Measurements from ENCODE around the gene DNAH14.
"Not testable (repeated sequence)": the region's sequence is repeated elsewhere in the genome, so short reads cannot be mapped to it uniquely, and the experiment has no call there.

Gene DNAH14

GRCh38 chr1:224922404-224923164, 6.9 kb upstream of the DNAH14 start:
- no peak for DNase-seq

- DNase-seq: no peak
Observed at GRCh38 chr1:224923726-224924125, 5.7 kb upstream of the DNAH14 start.

GRCh38 chr1:224927631-224928030, 1.8 kb upstream of the DNAH14 start:
- not testable (repeated sequence) for DNase-seq

GRCh38 chr1:224928906-224929305, 569 bp upstream of the DNAH14 start:
- DNase-seq: no peak

- DNase-seq: no peak
Observed at GRCh38 chr1:224931605-224932004, 2.1 kb downstream of the DNAH14 start.

GRCh38 chr1:224932607-224933249, 3.3 kb downstream of the DNAH14 start:
- DNase-seq: no peak

- no peak for DNase-seq
Observed at GRCh38 chr1:224933584-224933983, 4.1 kb downstream of the DNAH14 start.

- DNase-seq: no peak
Observed at GRCh38 chr1:224938652-224939051, 9.2 kb downstream of the DNAH14 start.

GRCh38 chr1:224939844-224940425, 10.5 kb downstream of the DNAH14 start:
- DNase-seq: no peak

GRCh38 chr1:224940735-224941134, 11.3 kb downstream of the DNAH14 start:
- DNase-seq: not testable (repeated sequence)

- DNase-seq: not testable (repeated sequence)
Observed at GRCh38 chr1:224945651-224946348, 16.3 kb downstream of the DNAH14 start.

GRCh38 chr1:224946349-224946691, 16.8 kb downstream of the DNAH14 start:
- DNase-seq: not testable (repeated sequence)

- DNase-seq: no peak
Observed at GRCh38 chr1:224957696-224958095, 28.2 kb downstream of the DNAH14 start.

- no peak for DNase-seq
Observed at GRCh38 chr1:224958490-224958889, 29.0 kb downstream of the DNAH14 start.

GRCh38 chr1:224959115-224959514, 29.6 kb downstream of the DNAH14 start:
- no peak for DNase-seq

GRCh38 chr1:224959656-224960055, 30.2 kb downstream of the DNAH14 start:
- DNase-seq: no peak

GRCh38 chr1:224980181-224980580, 50.7 kb downstream of the DNAH14 start:
- no peak for DNase-seq

GRCh38 chr1:224981922-224982354, 52.5 kb downstream of the DNAH14 start:
- not testable (repeated sequence) for DNase-seq

GRCh38 chr1:224988042-224988441, 58.6 kb downstream of the DNAH14 start:
- DNase-seq: no peak

GRCh38 chr1:224989615-224990014, 60.1 kb downstream of the DNAH14 start:
- DNase-seq: no peak

- not testable (repeated sequence) for DNase-seq
Observed at GRCh38 chr1:224991550-224991949, 62.1 kb downstream of the DNAH14 start.

- DNase-seq: no peak
Observed at GRCh38 chr1:224995602-224996001, 66.1 kb downstream of the DNAH14 start.

GRCh38 chr1:224996266-224996665, 66.8 kb downstream of the DNAH14 start:
- DNase-seq: no peak
